Omental fat pad (tissue), 4 donors: ENCODE measurements around the gene NUCB2. TPM values are rescaled to one million over a fixed set of nuclear protein-coding genes. Genes with fewer than 3 reads are reported as not detected.
A peak's percentile ranks its signal among the peaks of the same experiment; 100 is the strongest.
"Not testable (repeated sequence)": the region's sequence is repeated elsewhere in the genome, so short reads cannot be mapped to it uniquely, and the experiment has no call there.

Source experiments
- ATAC-seq: fragments of 150-250 bp; one replicate; pipeline ENCODE4 v1.9.1; 2016; ENCODE audit warnings: mild to moderate bottlenecking, moderate library complexity; ENCODE audit not compliant: low FRiP score
- DNase-seq: peaks from one replicate; pipeline ENCODE4 v3.0.0-alpha.2; 2019; ENCODE audit warnings: low spot score
- CTCF ChIP-seq, 3 donors: fragments of 450-650 bp; IDR thresholded peaks; one replicate each; pipeline ENCODE4 v1.5.1; 2016 to 2017; ENCODE audit warnings: antibody characterized with exemption in 3 of 3, mild to moderate bottlenecking in 3 of 3, moderate library complexity in 2 of 3
- total RNA-seq, 4 donors: library from RNA; depleted of rRNA; stranded (reverse); fragments of >200 nt; gene quantifications; one replicate each; pipeline ENCODE4 v1.1.0, GENCODE V29; 2016

The NUCB2 gene
- total RNA-seq, 4 donors from 2014 or later: 31.9 to 54.7 (median 41.8) TPM

DNA sequence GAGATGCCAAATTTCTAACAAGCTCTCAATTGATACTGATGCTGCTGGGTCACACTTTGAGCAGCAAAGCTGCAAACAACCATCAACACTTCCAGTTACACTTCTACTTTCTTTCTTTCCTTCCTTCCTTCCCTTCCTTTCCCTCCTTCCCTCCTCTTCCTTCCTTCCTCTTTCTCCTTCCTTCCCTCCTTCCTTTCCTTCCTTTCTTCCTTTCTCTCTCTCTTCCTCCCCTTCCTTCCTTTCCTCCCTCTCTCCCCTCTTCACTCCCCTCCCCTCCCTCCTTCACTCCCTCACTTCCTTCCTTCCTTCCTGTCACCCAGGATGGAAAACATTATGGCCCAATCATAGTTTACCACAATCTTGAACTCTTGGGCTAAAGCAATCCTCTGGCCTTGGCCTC is 35.8 kb upstream of the NUCB2 start:
- no peak for DNase-seq
- TF ChIP-seq CTCF (IDR thresholded peaks at IDR 0.05): no peak
- ATAC-seq: no peak

DNA sequence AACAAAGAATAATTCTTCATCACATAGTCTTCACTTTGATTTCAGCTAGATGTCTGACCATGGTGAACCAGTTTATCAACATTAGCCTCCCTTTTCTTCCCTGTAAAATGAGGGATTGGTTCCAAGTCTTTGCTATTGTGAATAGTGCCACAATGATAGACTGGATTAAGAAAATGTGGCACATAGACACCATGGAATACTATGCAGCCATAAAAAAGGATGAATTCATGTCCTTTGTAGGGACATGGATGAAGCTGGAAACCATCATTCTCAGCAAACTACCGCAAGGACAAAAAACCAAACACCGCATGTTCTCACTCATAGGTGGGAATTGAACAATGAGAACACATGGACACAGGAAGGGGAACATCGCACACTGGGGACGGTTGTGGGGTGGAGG is 33.6 kb upstream of the NUCB2 start:
- not testable (repeated sequence) for DNase-seq, ATAC-seq

DNA sequence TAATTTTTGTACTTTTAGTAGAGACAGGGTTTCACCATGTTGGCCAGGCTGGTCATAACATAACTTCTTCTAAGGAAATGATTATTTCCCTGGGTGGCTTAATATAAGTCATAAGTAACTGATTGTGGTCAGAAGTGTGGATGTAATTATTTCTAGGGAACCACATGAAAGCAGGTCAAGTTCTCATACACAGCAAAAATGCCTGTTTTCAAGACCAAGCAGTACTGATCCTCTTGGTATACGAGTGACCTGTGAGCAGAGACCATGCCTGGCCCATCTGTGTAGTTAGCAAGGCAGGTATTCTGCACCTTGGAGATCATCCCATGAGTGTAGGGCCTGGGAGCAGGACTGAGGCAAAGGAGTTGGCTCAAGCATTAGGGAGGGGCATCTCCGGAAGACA is 32.5 kb upstream of the NUCB2 start:
- DNase-seq: no peak
- TF ChIP-seq CTCF (IDR thresholded peaks at IDR 0.05): no peak
- ATAC-seq: no peak

DNA sequence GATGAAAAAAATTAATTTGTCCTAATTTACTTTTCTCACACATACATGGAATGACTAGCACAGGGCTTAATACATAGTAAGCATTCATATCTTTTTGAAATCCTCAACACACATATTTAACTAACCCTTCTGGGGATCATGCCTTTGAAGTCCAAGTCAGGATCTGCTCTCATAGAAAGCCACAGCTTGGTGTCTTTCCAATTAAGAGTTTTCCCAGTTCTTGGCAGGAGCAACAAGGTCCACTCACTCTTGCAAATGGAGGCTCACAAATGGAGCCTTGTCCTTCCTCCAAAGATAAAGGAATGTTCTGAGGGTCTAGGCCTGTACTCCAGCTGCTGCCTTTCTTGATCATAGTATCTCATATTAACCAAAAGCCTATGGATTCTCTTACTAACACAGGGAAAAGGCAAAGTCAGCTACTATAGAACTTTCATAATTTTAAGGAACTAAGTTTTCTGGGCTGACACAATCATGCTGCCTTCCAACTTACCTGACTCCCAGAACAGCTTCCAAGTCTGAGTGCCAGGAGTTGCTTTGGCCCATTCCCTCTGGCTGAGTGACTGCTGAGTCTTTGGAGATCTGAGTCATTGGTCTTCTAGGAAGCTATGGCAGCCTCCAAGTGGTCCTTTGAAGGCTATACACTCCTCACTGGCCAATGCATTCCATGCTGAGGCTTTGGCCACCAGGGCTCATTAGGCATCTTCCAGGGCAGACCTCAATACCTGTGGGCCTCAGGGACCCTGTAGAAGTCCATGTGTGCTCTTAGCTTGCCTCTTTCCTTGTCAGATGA is 25.8 kb upstream of the NUCB2 start:
- DNase-seq (no peak), ATAC-seq (peak; percentile 56)
- TF ChIP-seq CTCF (IDR thresholded peaks at IDR 0.05): no peak

DNA sequence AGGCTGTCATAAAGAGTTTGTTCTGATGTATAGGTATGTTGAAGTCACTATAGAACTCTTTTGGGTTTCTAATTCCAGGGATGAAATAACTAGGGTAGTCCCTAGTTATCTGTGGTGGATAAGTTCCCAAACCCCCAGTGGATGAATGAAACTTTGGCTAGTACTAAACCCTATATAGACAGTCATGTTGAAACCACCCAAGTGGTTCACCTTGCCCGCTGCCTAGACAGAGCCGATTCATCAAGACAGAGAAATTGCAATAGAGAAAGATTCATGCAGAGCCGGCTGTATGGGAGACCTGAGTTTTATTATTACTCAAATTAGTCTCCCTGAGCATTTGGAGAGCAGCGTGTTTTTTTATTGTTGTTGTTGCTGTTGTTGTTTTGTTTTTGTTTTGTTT is 23.8 kb upstream of the NUCB2 start:
- no peak for TF ChIP-seq CTCF (IDR thresholded peaks at IDR 0.05)
- ATAC-seq: no peak
- DNase-seq: no peak

- ATAC-seq: peak; percentile 92
- no peak for TF ChIP-seq CTCF (IDR thresholded peaks at IDR 0.05)
- no peak for DNase-seq
These were observed 20.0 kb upstream of the NUCB2 start for GRCh38 chr11:17256512-17256911.

GRCh38 chr11:17257196-17257595 is 19.3 kb upstream of the NUCB2 start:
- TF ChIP-seq CTCF (IDR thresholded peaks at IDR 0.05): no peak
- ATAC-seq (peak; percentile 72), DNase-seq (no peak)
